Activated T-cell treated with anti-CD3 and anti-CD28 coated beads for 24 hours (primary cell): ENCODE data around the gene BRD2.

Experiments
- DNase-seq: peaks from one replicate; pipeline ENCODE4 v3.0.0-alpha.2; 2020; ENCODE audit warnings: low read depth

Gene BRD2

GRCh38 chr6:32949113-32949512 lies 19.3 kb upstream of the BRD2 start:
- DNase-seq, result no peak

- DNase-seq, result no peak
These were observed 18.4 kb upstream of the BRD2 start for GRCh38 chr6:32950010-32950409.

GRCh38 chr6:32950449-32950848 lies 17.9 kb upstream of the BRD2 start:
- DNase-seq, result no peak

- peak; percentile 61 for DNase-seq
These were observed 15.3 kb upstream of the BRD2 start, which contains the start of gene HLA-DMA for GRCh38 chr6:32952817-32953739. HLA-DMA (minus strand) TSS chr6:32953097; CDS start chr6:32953036, 61 bp downstream.

- no peak for DNase-seq
These were observed 14.6 kb upstream of the BRD2 start for GRCh38 chr6:32953775-32954174.

GRCh38 chr6:32954267-32954666 lies 14.1 kb upstream of the BRD2 start:
- no peak for DNase-seq

- DNase-seq, result no peak
These were observed 13.2 kb upstream of the BRD2 start for GRCh38 chr6:32954986-32955802.

- DNase-seq, result no peak
These were observed 12.2 kb upstream of the BRD2 start for GRCh38 chr6:32956176-32956575.

GRCh38 chr6:32960563-32960962 lies 7.8 kb upstream of the BRD2 start:
- DNase-seq, result no peak

- no peak for DNase-seq
These were observed 6.1 kb upstream of the BRD2 start for GRCh38 chr6:32962213-32962826.

GRCh38 chr6:32963866-32964265 lies 4.5 kb upstream of the BRD2 start:
- DNase-seq, result no peak

GRCh38 chr6:32964776-32965175 lies 3.6 kb upstream of the BRD2 start:
- DNase-seq, result no peak

- DNase-seq, result no peak
These were observed 973 bp upstream of the BRD2 start for GRCh38 chr6:32967151-32968091.

- peak; percentile 73 for DNase-seq
These were observed 682 bp downstream of the BRD2 start for GRCh38 chr6:32968867-32969684.

GRCh38 chr6:32969685-32970412 lies 1.5 kb downstream of the BRD2 start:
- DNase-seq, result peak; percentile 73

- DNase-seq, result peak; percentile 82
These were observed 2.2 kb downstream of the BRD2 start for GRCh38 chr6:32970413-32971241.

GRCh38 chr6:32971242-32971580 lies 2.8 kb downstream of the BRD2 start:
- no peak for DNase-seq

- peak; percentile 99 for DNase-seq
These were observed 3.4 kb downstream of the BRD2 start for GRCh38 chr6:32971581-32972352.
